ENCODE results near the gene GALNT17. TPM values are rescaled to one million over a fixed set of nuclear protein-coding genes. Genes with fewer than 3 reads are reported as not detected.

GALNT17 gene
- total RNA-seq, 1 experiment from 2014 or later = not detected

DNA sequence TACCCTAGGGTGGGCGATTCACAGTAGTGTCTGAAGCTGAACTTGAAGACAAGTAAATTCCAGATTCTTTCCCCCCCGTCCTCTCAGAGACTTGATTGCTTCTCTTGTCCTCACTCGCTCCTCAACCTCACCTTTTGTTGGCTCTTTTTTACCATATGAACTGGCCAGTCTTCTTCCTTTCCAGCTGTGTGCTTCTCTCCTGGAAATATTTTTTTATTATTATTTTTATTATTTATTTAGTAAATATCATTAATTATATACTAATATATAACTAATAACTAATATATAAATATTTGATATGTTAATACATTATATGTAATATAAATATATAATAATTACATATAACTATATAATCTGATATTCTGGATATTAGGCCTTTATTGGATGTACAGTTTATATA is 484.3 kb downstream of the GALNT17 start:
- no peak for DNase-seq (ENCODE audit: low read depth, low spot score)
- Histone ChIP-seq H3K9me3 (ENCODE audit: control insufficient read depth, insufficient read depth, low read depth, low read length) (no peaks in the 10 kb centered on the region), H3K36me3 (ENCODE audit: control insufficient read depth, insufficient read depth, low read length) (no peaks in the 10 kb centered on the region), H3K27ac (ENCODE audit: low read length) (no peak overlapping the region), H3K27me3 (ENCODE audit: control insufficient read depth, insufficient read depth, low read length) (no peaks in the 10 kb centered on the region), H3K4me1 (ENCODE audit: control insufficient read depth, insufficient read depth, low read length) (no peaks in the 10 kb centered on the region), H3K4me3 (ENCODE audit: low read depth in 2 of 2, low read length in 2 of 2) (no peak overlapping the region)
- ChIA-PET CTCF (no interaction called here), POLR2A (no interaction called here)
- no peak for ATAC-seq
- intact Hi-C loops (cut with micrococcal nuclease; ENCODE audit: unreplicated experiment) = no loop called here
- in situ Hi-C loops (cut with HindIII; ENCODE audit: low pct_unique_long_range_greater_than_20kb, low sequenced_read_pairs) = no loop called here
- BruUV-seq (replicated peaks) = no TSS peak
- TF ChIP-seq POLR2AphosphoS5 (IDR thresholded peaks at IDR 0.05; ENCODE audit: low read depth, low read length) (no peak), TCF7L2 (IDR thresholded peaks at IDR 0.05; ENCODE audit: low read depth, low read length) (no peak), SIN3A (IDR thresholded peaks at IDR 0.05; ENCODE audit: borderline replicate concordance, insufficient read depth, low read depth, low read length) (no peak)
- TF ChIP-seq, protein P1, sequence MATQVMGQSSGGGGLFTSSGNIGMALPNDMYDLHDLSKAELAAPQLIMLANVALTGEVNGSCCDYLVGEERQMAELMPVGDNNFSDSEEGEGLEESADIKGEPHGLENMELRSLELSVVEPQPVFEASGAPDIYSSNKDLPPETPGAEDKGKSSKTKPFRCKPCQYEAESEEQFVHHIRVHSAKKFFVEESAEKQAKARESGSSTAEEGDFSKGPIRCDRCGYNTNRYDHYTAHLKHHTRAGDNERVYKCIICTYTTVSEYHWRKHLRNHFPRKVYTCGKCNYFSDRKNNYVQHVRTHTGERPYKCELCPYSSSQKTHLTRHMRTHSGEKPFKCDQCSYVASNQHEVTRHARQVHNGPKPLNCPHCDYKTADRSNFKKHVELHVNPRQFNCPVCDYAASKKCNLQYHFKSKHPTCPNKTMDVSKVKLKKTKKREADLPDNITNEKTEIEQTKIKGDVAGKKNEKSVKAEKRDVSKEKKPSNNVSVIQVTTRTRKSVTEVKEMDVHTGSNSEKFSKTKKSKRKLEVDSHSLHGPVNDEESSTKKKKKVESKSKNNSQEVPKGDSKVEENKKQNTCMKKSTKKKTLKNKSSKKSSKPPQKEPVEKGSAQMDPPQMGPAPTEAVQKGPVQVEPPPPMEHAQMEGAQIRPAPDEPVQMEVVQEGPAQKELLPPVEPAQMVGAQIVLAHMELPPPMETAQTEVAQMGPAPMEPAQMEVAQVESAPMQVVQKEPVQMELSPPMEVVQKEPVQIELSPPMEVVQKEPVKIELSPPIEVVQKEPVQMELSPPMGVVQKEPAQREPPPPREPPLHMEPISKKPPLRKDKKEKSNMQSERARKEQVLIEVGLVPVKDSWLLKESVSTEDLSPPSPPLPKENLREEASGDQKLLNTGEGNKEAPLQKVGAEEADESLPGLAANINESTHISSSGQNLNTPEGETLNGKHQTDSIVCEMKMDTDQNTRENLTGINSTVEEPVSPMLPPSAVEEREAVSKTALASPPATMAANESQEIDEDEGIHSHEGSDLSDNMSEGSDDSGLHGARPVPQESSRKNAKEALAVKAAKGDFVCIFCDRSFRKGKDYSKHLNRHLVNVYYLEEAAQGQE (IDR thresholded peaks at IDR 0.05; ENCODE audit: insufficient read depth in 1 of 2, low read depth in 2 of 2, low read length in 1 of 2) = no peak
- TF ChIP-seq, protein P2, sequence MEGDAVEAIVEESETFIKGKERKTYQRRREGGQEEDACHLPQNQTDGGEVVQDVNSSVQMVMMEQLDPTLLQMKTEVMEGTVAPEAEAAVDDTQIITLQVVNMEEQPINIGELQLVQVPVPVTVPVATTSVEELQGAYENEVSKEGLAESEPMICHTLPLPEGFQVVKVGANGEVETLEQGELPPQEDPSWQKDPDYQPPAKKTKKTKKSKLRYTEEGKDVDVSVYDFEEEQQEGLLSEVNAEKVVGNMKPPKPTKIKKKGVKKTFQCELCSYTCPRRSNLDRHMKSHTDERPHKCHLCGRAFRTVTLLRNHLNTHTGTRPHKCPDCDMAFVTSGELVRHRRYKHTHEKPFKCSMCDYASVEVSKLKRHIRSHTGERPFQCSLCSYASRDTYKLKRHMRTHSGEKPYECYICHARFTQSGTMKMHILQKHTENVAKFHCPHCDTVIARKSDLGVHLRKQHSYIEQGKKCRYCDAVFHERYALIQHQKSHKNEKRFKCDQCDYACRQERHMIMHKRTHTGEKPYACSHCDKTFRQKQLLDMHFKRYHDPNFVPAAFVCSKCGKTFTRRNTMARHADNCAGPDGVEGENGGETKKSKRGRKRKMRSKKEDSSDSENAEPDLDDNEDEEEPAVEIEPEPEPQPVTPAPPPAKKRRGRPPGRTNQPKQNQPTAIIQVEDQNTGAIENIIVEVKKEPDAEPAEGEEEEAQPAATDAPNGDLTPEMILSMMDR (IDR thresholded peaks at IDR 0.05) = no peak

DNA sequence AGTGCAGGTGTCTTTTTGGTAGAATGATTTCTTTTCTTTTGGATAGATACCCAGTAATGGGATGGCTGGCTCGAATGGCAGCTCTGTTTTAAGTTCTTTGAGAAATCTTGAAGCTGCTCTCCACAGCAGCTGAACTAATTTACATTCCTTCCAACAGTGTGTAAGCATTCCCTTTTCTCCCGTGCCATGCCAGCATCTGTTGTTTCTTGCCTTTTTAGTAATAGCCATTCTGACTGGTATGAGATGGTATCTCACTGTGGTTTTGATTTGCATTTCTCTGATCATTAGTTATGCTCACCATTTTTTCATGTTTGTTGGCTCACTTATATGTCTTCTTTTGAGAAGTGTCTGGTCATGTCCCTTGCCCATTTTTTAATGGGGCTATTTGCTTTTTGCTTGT is 486.3 kb downstream of the GALNT17 start:
- DNase-seq (ENCODE audit: low read depth, low spot score) = no peak
- Histone ChIP-seq H3K4me3 (ENCODE audit: low read depth in 2 of 2, low read length in 2 of 2) (no peak overlapping the region), H3K27me3 (ENCODE audit: control insufficient read depth, insufficient read depth, low read length) (no peaks in the 10 kb centered on the region), H3K36me3 (ENCODE audit: control insufficient read depth, insufficient read depth, low read length) (no peaks in the 10 kb centered on the region), H3K4me1 (ENCODE audit: control insufficient read depth, insufficient read depth, low read length) (no peaks in the 10 kb centered on the region), H3K27ac (ENCODE audit: low read length) (no peak overlapping the region), H3K9me3 (ENCODE audit: control insufficient read depth, insufficient read depth, low read depth, low read length) (no peaks in the 10 kb centered on the region)
- in situ Hi-C loops (cut with HindIII; ENCODE audit: low pct_unique_long_range_greater_than_20kb, low sequenced_read_pairs) = no loop called here
- ATAC-seq = no peak
- BruUV-seq (replicated peaks) = no TSS peak
- ChIA-PET POLR2A (no interaction called here), CTCF (interaction anchor here (0.7 kb wide), 1 partner anchor 306 kb away, joined by 4 read pairs; no protein-coding TSS in a partner anchor)
- intact Hi-C loops (cut with micrococcal nuclease; ENCODE audit: unreplicated experiment) = no loop called here
- TF ChIP-seq TCF7L2 (IDR thresholded peaks at IDR 0.05; ENCODE audit: low read depth, low read length) (no peak), POLR2AphosphoS5 (IDR thresholded peaks at IDR 0.05; ENCODE audit: low read depth, low read length) (no peak)
- TF ChIP-seq, protein P2 (IDR thresholded peaks at IDR 0.05) = no peak
- TF ChIP-seq, protein P1 (IDR thresholded peaks at IDR 0.05; ENCODE audit: insufficient read depth in 1 of 2, low read depth in 2 of 2, low read length in 1 of 2) = no peak
